ENCODE results near the gene TM6SF1. TPM values are rescaled to one million over a fixed set of nuclear protein-coding genes. Genes with fewer than 3 reads are reported as not detected.

The TM6SF1 gene
- total RNA-seq, 1 experiment from 2014 or later = not detected

GRCh38 chr15:83164111-83164770, 56.8 kb downstream of the TM6SF1 start:
- peak; percentile 30 for DNase-seq
- Histone ChIP-seq H3K36me3 (ENCODE audit: low read depth, low read length) (0 out of 2 replicates have a peak, but pooled peaks cover 5% of the 10 kb centered on the region), H4K20me1 (ENCODE audit: low read length) (no peaks in the 10 kb centered on the region), H2AFZ (ENCODE audit: low read length) (no peak overlapping the region), H3K79me2 (ENCODE audit: low read length) (peaks cover 37% of the 10 kb centered on the region), H3K4me1 (ENCODE audit: insufficient read depth, low read length) (peaks cover 15% of the 10 kb centered on the region), H3K27ac (ENCODE audit: low read length) (peak overlapping the region; percentile 16), H3K9me2 (replicated peaks; ENCODE audit: low read length) (no peaks in the 10 kb centered on the region), H3K9me3 (ENCODE audit: low read length) (no peaks in the 10 kb centered on the region), H3K27me3 (ENCODE audit: low read length) (no peaks in the 10 kb centered on the region), H3F3A (ENCODE audit: low read length, unreplicated experiment) (no peaks in the 10 kb centered on the region), H3K9ac (ENCODE audit: low read length) (no peak overlapping the region), H3K4me2 (ENCODE audit: low read length) (no peak overlapping the region), H3K4me3 (ENCODE audit: low read length) (no peak overlapping the region)
- ChIA-PET POLR2A (ENCODE audit: unreplicated experiment) (interaction anchor here (0.6 kb wide), 1 partner anchor 12 kb away, joined by 3 read pairs; no protein-coding TSS in a partner anchor), CTCF (no interaction called here)
- intact Hi-C loops (cut with micrococcal nuclease) = no loop called here
- ATAC-seq = peak; percentile 54; the same call in 1 of the 2 replicates
- TF ChIP-seq EZH2 (IDR thresholded peaks at IDR 0.05; ENCODE audit: low read length, unreplicated experiment) (no peak), CTCF (conservative IDR thresholded peaks at IDR 0.05; ENCODE audit: low read depth, low read length) (no peak), EZH2phosphoT487 (IDR thresholded peaks at IDR 0.05; ENCODE audit: borderline replicate concordance, low read length) (no peak)
- no TSS peak for BruUV-seq (replicated peaks)

- Histone ChIP-seq H3F3A (ENCODE audit: low read length, unreplicated experiment) (no peaks in the 10 kb centered on the region), H3K9me2 (replicated peaks; ENCODE audit: low read length) (no peaks in the 10 kb centered on the region), H4K20me1 (ENCODE audit: low read length) (no peaks in the 10 kb centered on the region), H3K27ac (ENCODE audit: low read length) (peak overlapping the region; percentile 6; the same call in 1 of the 2 replicates), H3K27me3 (ENCODE audit: low read length) (no peaks in the 10 kb centered on the region), H3K4me3 (ENCODE audit: low read length) (no peak overlapping the region), H3K79me2 (ENCODE audit: low read length) (peaks cover 42% of the 10 kb centered on the region), H3K9ac (ENCODE audit: low read length) (no peak overlapping the region), H3K4me1 (ENCODE audit: insufficient read depth, low read length) (peaks cover 15% of the 10 kb centered on the region), H2AFZ (ENCODE audit: low read length) (no peak overlapping the region), H3K9me3 (ENCODE audit: low read length) (no peaks in the 10 kb centered on the region), H3K4me2 (ENCODE audit: low read length) (no peak overlapping the region), H3K36me3 (ENCODE audit: low read depth, low read length) (0 out of 2 replicates have a peak, but pooled peaks cover 5% of the 10 kb centered on the region)
- ATAC-seq (no peak), DNase-seq (no peak)
- CTCF ChIA-PET = no interaction called here
- no TSS peak for BruUV-seq (replicated peaks)
- POLR2A ChIA-PET (ENCODE audit: unreplicated experiment) = interaction anchor here (0.6 kb wide), 1 partner anchor 12 kb away, joined by 3 read pairs; no protein-coding TSS in a partner anchor
- no peak for TF ChIP-seq EZH2phosphoT487 (IDR thresholded peaks at IDR 0.05; ENCODE audit: borderline replicate concordance, low read length)
- TF ChIP-seq EZH2 (IDR thresholded peaks at IDR 0.05; ENCODE audit: low read length, unreplicated experiment) = no peak
- TF ChIP-seq CTCF (conservative IDR thresholded peaks at IDR 0.05; ENCODE audit: low read depth, low read length) = no peak
- intact Hi-C loops (cut with micrococcal nuclease) = no loop called here
These were observed 57.4 kb downstream of the TM6SF1 start for GRCh38 chr15:83164771-83165404.

- BruUV-seq (replicated peaks) = no TSS peak
- Histone ChIP-seq H3K27me3 (ENCODE audit: low read length) (no peaks in the 10 kb centered on the region), H4K20me1 (ENCODE audit: low read length) (no peaks in the 10 kb centered on the region), H3F3A (ENCODE audit: low read length, unreplicated experiment) (no peaks in the 10 kb centered on the region), H3K36me3 (ENCODE audit: low read depth, low read length) (0 out of 2 replicates have a peak, but pooled peaks cover 5% of the 10 kb centered on the region), H3K4me3 (ENCODE audit: low read length) (no peak overlapping the region), H3K9me2 (replicated peaks; ENCODE audit: low read length) (no peaks in the 10 kb centered on the region), H3K4me1 (ENCODE audit: insufficient read depth, low read length) (peaks cover 14% of the 10 kb centered on the region), H3K9ac (ENCODE audit: low read length) (no peak overlapping the region), H3K79me2 (ENCODE audit: low read length) (peaks cover 48% of the 10 kb centered on the region), H2AFZ (ENCODE audit: low read length) (no peak overlapping the region), H3K27ac (ENCODE audit: low read length) (no peak overlapping the region), H3K4me2 (ENCODE audit: low read length) (no peak overlapping the region), H3K9me3 (ENCODE audit: low read length) (no peaks in the 10 kb centered on the region)
- TF ChIP-seq EZH2 (IDR thresholded peaks at IDR 0.05; ENCODE audit: low read length, unreplicated experiment) (no peak), CTCF (conservative IDR thresholded peaks at IDR 0.05; ENCODE audit: low read depth, low read length) (no peak), EZH2phosphoT487 (IDR thresholded peaks at IDR 0.05; ENCODE audit: borderline replicate concordance, low read length) (no peak)
- intact Hi-C loops (cut with micrococcal nuclease) = no loop called here
- DNase-seq = no peak
- ChIA-PET POLR2A (ENCODE audit: unreplicated experiment) (no interaction called here), CTCF (no interaction called here)
- ATAC-seq = no peak
These were observed 58.8 kb downstream of the TM6SF1 start for GRCh38 chr15:83166218-83166617.

All from PC-3 (cell line).